OCI-LY3 (cell line): Measurements from ENCODE around the gene CLIP2.
A peak's percentile ranks its signal among the peaks of the same experiment; 100 is the strongest.

Experiments used
- H2AFZ ChIP-seq: fragments of 200-600, 300-600 bp; shearing (Covaris generic); 2 replicates; pipeline ENCODE4 v1.6.0; 2014; ENCODE audit warnings: antibody characterized with exemption, low read depth, low read length
- H3K27ac ChIP-seq: fragments of 200-600, 300-600 bp; sonication (generic); 2 replicates; pipeline ENCODE4 v1.5.1; 2014; ENCODE audit warnings: mild to moderate bottlenecking, low read length, moderate library complexity, mixed read lengths
- H3K27me3 ChIP-seq: fragments of 200-600, 300-600 bp; sonication (generic); 2 replicates; pipeline ENCODE4 v1.6.1; 2014; ENCODE audit warnings: low read depth, low read length, mixed read lengths
- H3K36me3 ChIP-seq: fragments of 200-600, 300-600 bp; sonication (generic); replicated peaks from 2 replicates; pipeline ENCODE3; 2014; ENCODE audit warnings: low read depth, low read length, mixed read lengths
- H3K4me1 ChIP-seq: fragments of 300-600, 200-600 bp; sonication (generic); 2 replicates; pipeline ENCODE4 v1.6.1; 2014; ENCODE audit warnings: low read length, mixed read lengths
- H3K4me2 ChIP-seq: fragments of 200-600, 300-600 bp; sonication (generic); 2 replicates; pipeline ENCODE4 v1.6.1; 2014; ENCODE audit warnings: low read length, mixed read lengths
- H3K4me3 ChIP-seq: fragments of 300-600, 200-600 bp; sonication (generic); 2 replicates; pipeline ENCODE4 v1.5.1; 2014; ENCODE audit warnings: antibody characterized with exemption, mild to moderate bottlenecking, low read length, moderate library complexity
- H3K79me2 ChIP-seq: fragments of 300-600, 200-600 bp; shearing (Covaris generic); 2 replicates; pipeline ENCODE4 v1.6.1; 2014; ENCODE audit warnings: mild to moderate bottlenecking, low read length, mixed read lengths
- H3K9ac ChIP-seq: fragments of 300-600, 200-600 bp; shearing (Covaris generic); 2 replicates; pipeline ENCODE4 v1.6.0; 2014; ENCODE audit warnings: mild to moderate bottlenecking, low read length, moderate library complexity
- H3K9me3 ChIP-seq: fragments of 200-600, 300-600 bp; shearing (Covaris generic); 2 replicates; pipeline ENCODE4 v1.6.1; 2014; ENCODE audit warnings: low read length, mixed read lengths; ENCODE audit not compliant: insufficient read depth
- H4K20me1 ChIP-seq: fragments of 200-600, 300-600 bp; sonication (generic); 2 replicates; pipeline ENCODE4 v1.6.1; 2016; ENCODE audit warnings: low read length, mixed read lengths; ENCODE audit not compliant: insufficient read depth
- CTCF ChIP-seq: fragments of 200-600, 300-600 bp; sonication (generic); IDR thresholded peaks from 2 replicates; pipeline ENCODE4 v1.5.1; 2014; ENCODE audit warnings: antibody characterized with exemption, low read length, low read depth
- EZH2phosphoT487 ChIP-seq: fragments of 200-600 bp; shearing (Covaris generic); IDR thresholded peaks from 2 replicates; pipeline ENCODE4 v1.6.1; 2018; ENCODE audit warnings: antibody characterized with exemption, mixed run types, low read depth

The CLIP2 gene

GRCh38 chr7:74403521-74404387, 114.5 kb downstream of the CLIP2 start:
- no peak overlapping the region for H3K4me2 ChIP-seq

GRCh38 chr7:74404388-74404700, 115.1 kb downstream of the CLIP2 start:
- Histone ChIP-seq H3K36me3 (peaks cover 12% of the 10 kb centered on the region), H2AFZ (no peak overlapping the region), H3K9me3 (no peaks in the 10 kb centered on the region), H3K9ac (no peak overlapping the region), H3K4me1 (no peaks in the 10 kb centered on the region), H3K4me3 (no peak overlapping the region), H3K79me2 (no peaks in the 10 kb centered on the region), H3K4me2 (no peak overlapping the region), H3K27ac (no peak overlapping the region), H4K20me1 (no peaks in the 10 kb centered on the region), H3K27me3 (no peaks in the 10 kb centered on the region)
- TF ChIP-seq EZH2phosphoT487 (no peak), CTCF (no peak)

More at GRCh38 chr7:74403521-74404387, 114.5 kb downstream of the CLIP2 start:
- peaks cover 12% of the 10 kb centered on the region for H3K36me3 ChIP-seq
- H3K4me1 ChIP-seq, result no peaks in the 10 kb centered on the region
- H3K79me2 ChIP-seq, result no peaks in the 10 kb centered on the region
- H3K4me3 ChIP-seq, result no peak overlapping the region
- H3K9ac ChIP-seq, result no peak overlapping the region
- H3K9me3 ChIP-seq, result no peaks in the 10 kb centered on the region
- TF ChIP-seq EZH2phosphoT487, result no peak
- TF ChIP-seq CTCF, result no peak
- no peak overlapping the region for H2AFZ ChIP-seq
- H3K27me3 ChIP-seq, result no peaks in the 10 kb centered on the region
- no peak overlapping the region for H3K27ac ChIP-seq
- no peaks in the 10 kb centered on the region for H4K20me1 ChIP-seq

- no peak overlapping the region for H3K27ac ChIP-seq
- H4K20me1 ChIP-seq, result no peaks in the 10 kb centered on the region
- no peaks in the 10 kb centered on the region for H3K79me2 ChIP-seq
- H3K4me3 ChIP-seq, result no peak overlapping the region
- H3K4me2 ChIP-seq, result no peak overlapping the region
- TF ChIP-seq EZH2phosphoT487 (no peak), CTCF (no peak)
- no peaks in the 10 kb centered on the region for H3K4me1 ChIP-seq
- no peak overlapping the region for H3K9ac ChIP-seq
- no peaks in the 10 kb centered on the region for H3K27me3 ChIP-seq
- no peaks in the 10 kb centered on the region for H3K9me3 ChIP-seq
- peaks cover 12% of the 10 kb centered on the region for H3K36me3 ChIP-seq
- no peak overlapping the region for H2AFZ ChIP-seq
These were observed 115.5 kb downstream of the CLIP2 start for GRCh38 chr7:74404741-74405140.

GRCh38 chr7:74405191-74405898, 116.1 kb downstream of the CLIP2 start:
- no peak overlapping the region for H3K27ac ChIP-seq
- H3K4me3 ChIP-seq, result no peak overlapping the region
- no peaks in the 10 kb centered on the region for H4K20me1 ChIP-seq
- H3K4me2 ChIP-seq, result no peak overlapping the region
- H3K79me2 ChIP-seq, result no peaks in the 10 kb centered on the region
- no peaks in the 10 kb centered on the region for H3K4me1 ChIP-seq
- no peak overlapping the region for H3K9ac ChIP-seq
- H3K9me3 ChIP-seq, result no peaks in the 10 kb centered on the region
- peak; percentile 45 for TF ChIP-seq CTCF
- no peak for TF ChIP-seq EZH2phosphoT487
- no peaks in the 10 kb centered on the region for H3K27me3 ChIP-seq
- peaks cover 10% of the 10 kb centered on the region for H3K36me3 ChIP-seq
- no peak overlapping the region for H2AFZ ChIP-seq
